Renal cortex interstitium (tissue), 11 donors: ENCODE results near the gene PHLDB3. TPM values are rescaled to one million over a fixed set of nuclear protein-coding genes. Genes with fewer than 3 reads are reported as not detected.
"Not testable (repeated sequence)": the region's sequence is repeated elsewhere in the genome, so short reads cannot be mapped to it uniquely, and the experiment has no call there.

Experiments used
- DNase-seq, 11 donors: peaks; one replicate each; pipeline ENCODE4 v3.0.0-alpha.2; 2013; ENCODE audit warnings: low read depth in 9 of 11, low spot score in 4 of 11; ENCODE audit errors: extremely low read depth in 1 of 11
- polyA plus RNA-seq, 3 donors: library from polyadenylated mRNA; unstranded; fragments of 120-200 nt; gene quantifications; one replicate each; pipeline ENCODE4 v1.2.1, GENCODE V29; 2013; ENCODE audit not compliant: insufficient read length in 3 of 3

Gene PHLDB3
- polyA plus RNA-seq, 3 donors: 4.9 to 14.5 (median 9.3) TPM

GRCh38 chr19:43532962-43533545 is 28.5 kb upstream of the PHLDB3 start, which contains the start of gene ZNF575:
Gene ZNF575 (plus strand): TSS chr19:43533188. CDS start chr19:43534423, 1,235 bp downstream.
- peak; percentile 88 to 97 (median 96) for DNase-seq

GRCh38 chr19:43532571-43532961 is 28.0 kb upstream of the PHLDB3 start:
- no peak for DNase-seq

- DNase-seq: peak in 1 of 11 donors; percentile 56
Observed at GRCh38 chr19:43527860-43528622, 23.5 kb upstream of the PHLDB3 start.

- peak in 2 of 11 donors; percentile 57 to 62 for DNase-seq
Observed at GRCh38 chr19:43526884-43527859, 22.6 kb upstream of the PHLDB3 start, which contains the start of gene ETHE1. Gene ETHE1 (minus strand): TSS chr19:43527201. CDS start chr19:43527177, 24 bp downstream.

- no peak for DNase-seq
Observed at GRCh38 chr19:43525836-43526771, 21.6 kb upstream of the PHLDB3 start.

GRCh38 chr19:43524922-43525835 is 20.6 kb upstream of the PHLDB3 start:
- DNase-seq: no peak

- not testable (repeated sequence) for DNase-seq
Observed at GRCh38 chr19:43523696-43524095, 19.1 kb upstream of the PHLDB3 start.

- no peak for DNase-seq
Observed at GRCh38 chr19:43522929-43523328, 18.4 kb upstream of the PHLDB3 start.

GRCh38 chr19:43519436-43520088 is 15.0 kb upstream of the PHLDB3 start:
- DNase-seq: peak in 6 of 11 donors; percentile 78 to 87 (median 82)

GRCh38 chr19:43518051-43518450 is 13.5 kb upstream of the PHLDB3 start:
- DNase-seq: no peak

- not testable (repeated sequence) for DNase-seq
Observed at GRCh38 chr19:43512399-43512798, 7.9 kb upstream of the PHLDB3 start.

GRCh38 chr19:43511324-43511723 is 6.8 kb upstream of the PHLDB3 start:
- DNase-seq: no peak

GRCh38 chr19:43510713-43511112 is 6.2 kb upstream of the PHLDB3 start:
- no peak for DNase-seq

GRCh38 chr19:43507880-43508279 is 3.3 kb upstream of the PHLDB3 start:
- no peak for DNase-seq

GRCh38 chr19:43506629-43507028 is 2.1 kb upstream of the PHLDB3 start:
- DNase-seq: no peak

GRCh38 chr19:43505941-43506340 is 1.4 kb upstream of the PHLDB3 start:
- DNase-seq: no peak

GRCh38 chr19:43505186-43505456 is 575 bp upstream of the PHLDB3 start:
- no peak for DNase-seq
